Right cardiac atrium (tissue), 5 donors: ENCODE results near the gene CTTNBP2. TPM values are rescaled to one million over a fixed set of nuclear protein-coding genes. Genes with fewer than 3 reads are reported as not detected.

Source experiments
- ATAC-seq, 2 donors: fragments of 200-7000 bp; cut with Tn5 transposase; one replicate each; pipeline versions ENCODE4 v1.8.0 to v1.9.1; 2020; ENCODE audit warnings: moderate library complexity in 2 of 2, mild to moderate bottlenecking in 1 of 2
- DNase-seq, 3 donors: peaks; one replicate each; pipeline ENCODE4 v3.0.0-alpha.2; 2020
- H3K27ac ChIP-seq: one replicate; pipeline ENCODE4 v1.5.1; 2013; ENCODE audit warnings: mild to moderate bottlenecking, low read length, control low read depth, moderate library complexity
- H3K27me3 ChIP-seq: one replicate; pipeline ENCODE4 v1.6.1; 2013; ENCODE audit not compliant: control insufficient read depth, insufficient read depth
- H3K4me1 ChIP-seq: one replicate; pipeline ENCODE4 v1.6.1; 2013; ENCODE audit warnings: low read length; ENCODE audit not compliant: control insufficient read depth, insufficient read depth
- H3K4me3 ChIP-seq: one replicate; pipeline ENCODE4 v1.5.1; 2013; ENCODE audit warnings: low read length, control low read depth
- H3K9me3 ChIP-seq: one replicate; pipeline ENCODE4 v1.6.1; 2013; ENCODE audit warnings: low read length; ENCODE audit not compliant: control insufficient read depth
- WGBS: extraction: QIAGEN DNeasy Blood & Tissue Kit; methylation state at CpG from one replicate; pipeline ENCODE4 v1.1.7; 2013; 5-methylcytosine and 5-hydroxymethylcytosine counted together
- intact Hi-C, 4 donors: fragments of 100-400 bp; cut with DNase I; formaldehyde crosslinking; loops; one replicate each; pipeline versions ENCODE4 v1.11.0 to v1.14.0; 2022 to 2023
- polyA plus RNA-seq: library from polyadenylated mRNA; stranded (reverse); fragments of 200-250 nt; gene quantifications from one replicate; pipeline ENCODE4 v1.2.3, GENCODE V29; 2013
- total RNA-seq, 4 donors: library from RNA; stranded (reverse); fragmentation: NEBNext Ultra II Directional; extraction: Animal tissue kit (Norgen Biotek cat#: 25700); gene quantifications; one replicate each; pipeline ENCODE4 v1.2.1, GENCODE V29; 2021
- donor health status: healthy with polysubstance abuse.
- donor health status: DM: no; HTN: yes; CAD: no.
- donor health status: DM: no; HTN: no; CAD: no.
- donor health status: DM: no; HTN: yes; CAD: no; lungs with severe emphysema.
- donor health status: DM: yes; HTN: yes; CAD: no.

The CTTNBP2 gene
- total and polyA plus RNA-seq, 5 donors = 2.0 to 5.5 (median 4.3) TPM

DNA sequence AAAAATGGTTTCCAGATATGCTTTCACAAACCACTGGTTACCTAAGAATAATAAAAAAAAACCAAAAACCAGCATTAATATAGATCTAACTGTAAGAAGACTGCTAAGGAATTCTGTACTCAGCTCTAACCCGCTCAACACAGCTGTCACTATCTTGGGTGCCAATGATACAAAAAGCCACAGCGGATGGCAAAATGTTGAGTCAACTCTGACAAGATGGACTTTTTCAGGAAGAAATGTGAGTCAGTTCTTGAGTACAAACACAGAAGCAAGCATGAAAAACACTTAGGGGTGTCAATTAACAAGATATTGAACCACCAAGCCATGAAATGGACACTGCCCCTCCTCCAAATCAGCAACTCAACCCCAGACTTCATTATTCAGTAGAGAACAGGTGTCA is 55.0 kb downstream of the CTTNBP2 start:
- no peak overlapping the region for H3K4me3 ChIP-seq
- H3K27me3 ChIP-seq = no peaks in the 10 kb centered on the region
- no peaks in the 10 kb centered on the region for H3K9me3 ChIP-seq
- ATAC-seq (no peak), DNase-seq (no peak)
- intact Hi-C loops = no loop called here
- WGBS = 83% methylated on average over 2 of the region's 2 CpGs
- H3K4me1 ChIP-seq = no peaks in the 10 kb centered on the region
- no peak overlapping the region for H3K27ac ChIP-seq

- intact Hi-C loops = no loop called here
- WGBS = 79% methylated on average over 7 of the region's 7 CpGs
Observed at GRCh38 chr7:117816727-117817126, 56.5 kb downstream of the CTTNBP2 start.

DNA sequence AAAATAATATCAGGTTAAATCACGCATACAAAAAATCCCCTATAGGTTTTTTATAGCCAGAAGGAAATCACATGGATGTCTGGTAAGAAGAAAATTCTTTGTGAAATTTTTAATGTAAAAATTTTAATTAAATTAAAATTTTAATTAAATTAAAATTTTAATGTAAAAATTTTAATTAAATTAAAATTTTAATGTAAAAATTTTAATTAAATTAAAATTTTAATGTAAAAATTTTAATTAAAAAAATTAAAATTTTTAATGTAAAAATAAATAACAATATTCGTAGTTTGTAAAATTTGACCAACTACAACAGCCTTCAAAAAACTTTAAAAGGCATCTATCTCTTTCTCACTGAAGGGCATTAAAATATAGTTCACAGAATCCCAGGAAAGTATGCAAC is 61.5 kb downstream of the CTTNBP2 start:
- Histone ChIP-seq H3K4me3 (no peak overlapping the region), H3K27ac (no peak overlapping the region), H3K27me3 (no peaks in the 10 kb centered on the region), H3K9me3 (no peaks in the 10 kb centered on the region), H3K4me1 (peaks cover 1% of the 10 kb centered on the region)
- no peak for ATAC-seq
- intact Hi-C loops = no loop called here
- DNase-seq = no peak
- WGBS = 96% methylated on average over 2 of the region's 2 CpGs

More at GRCh38 chr7:117816727-117817126, 56.5 kb downstream of the CTTNBP2 start:
- Histone ChIP-seq H3K27ac (no peak overlapping the region), H3K9me3 (no peaks in the 10 kb centered on the region), H3K4me3 (no peak overlapping the region), H3K27me3 (no peaks in the 10 kb centered on the region), H3K4me1 (no peaks in the 10 kb centered on the region)
- no peak for DNase-seq
- ATAC-seq = no peak

- Histone ChIP-seq H3K4me3 (no peak overlapping the region), H3K9me3 (no peaks in the 10 kb centered on the region), H3K27ac (no peak overlapping the region), H3K27me3 (no peaks in the 10 kb centered on the region), H3K4me1 (peaks cover 1% of the 10 kb centered on the region)
- ATAC-seq = no peak
- intact Hi-C loops = no loop called here
- 64% methylated on average over 6 of the region's 6 CpGs for WGBS
- DNase-seq = no peak
Observed at GRCh38 chr7:117810642-117811512, 62.4 kb downstream of the CTTNBP2 start.

DNA sequence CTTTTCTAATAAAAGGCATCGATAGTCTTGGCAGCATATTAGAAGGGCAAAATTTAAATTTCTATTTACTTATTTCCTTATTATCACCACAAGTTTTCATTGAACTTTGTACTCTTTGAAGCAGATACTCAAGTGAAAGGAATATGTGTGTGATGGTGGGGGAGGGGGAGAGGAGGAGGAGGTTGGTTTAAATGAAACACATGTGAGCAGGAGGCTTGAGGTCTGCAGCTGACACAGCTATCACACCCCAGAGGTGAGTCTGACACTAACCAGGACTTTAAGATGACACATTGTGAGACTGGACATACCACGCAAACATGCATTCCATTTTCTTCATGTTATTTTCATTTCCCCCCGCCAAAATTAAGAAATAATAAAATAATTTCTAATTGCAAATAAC is 63.3 kb downstream of the CTTNBP2 start:
- peak in 1 of 3 donors; percentile 42 for DNase-seq
- Histone ChIP-seq H3K27ac (no peak overlapping the region), H3K9me3 (no peaks in the 10 kb centered on the region), H3K4me3 (no peak overlapping the region), H3K27me3 (no peaks in the 10 kb centered on the region), H3K4me1 (peaks cover 1% of the 10 kb centered on the region)
- ATAC-seq = peak; percentile 70
- intact Hi-C loops = no loop called here
- WGBS = 47% methylated on average over 3 of the region's 3 CpGs

DNA sequence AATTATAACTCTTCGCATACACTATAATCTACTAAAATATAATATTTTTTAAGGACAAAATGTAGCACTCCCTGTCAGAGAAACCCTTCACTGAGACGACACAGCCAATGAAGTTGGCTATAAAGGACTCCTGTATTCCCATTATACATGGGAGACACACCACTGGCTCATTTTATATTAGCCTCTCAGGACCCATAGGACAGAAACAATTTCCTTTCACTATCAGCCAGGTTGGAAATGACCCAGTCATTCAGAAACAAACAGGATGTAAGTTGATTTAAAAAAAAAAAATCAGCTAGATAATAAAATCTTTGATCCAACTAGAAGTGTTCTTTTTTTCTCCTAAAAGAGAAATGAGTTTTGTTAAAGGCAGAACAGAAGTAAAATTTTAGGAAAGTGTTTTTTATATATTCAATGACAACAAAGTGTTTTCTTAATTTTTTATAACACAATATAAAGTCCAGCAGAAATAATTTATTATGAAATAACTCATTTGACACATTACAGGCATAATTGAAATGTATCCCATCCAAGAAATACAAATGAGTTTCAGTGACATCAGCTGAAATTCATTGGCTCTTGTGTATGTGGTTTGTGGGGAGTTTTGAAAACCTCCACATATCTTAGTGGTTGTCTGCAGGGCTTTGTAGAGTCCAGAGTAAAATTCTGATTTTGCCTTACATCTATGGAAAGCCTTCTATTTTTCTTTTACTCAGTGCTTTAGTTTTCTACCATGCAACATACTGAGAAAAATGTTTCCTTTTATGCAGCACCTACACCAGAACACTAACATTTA is 64.1 kb downstream of the CTTNBP2 start:
- Histone ChIP-seq H3K4me1 (peaks cover 1% of the 10 kb centered on the region), H3K4me3 (no peak overlapping the region), H3K27me3 (no peaks in the 10 kb centered on the region), H3K9me3 (no peaks in the 10 kb centered on the region), H3K27ac (no peak overlapping the region)
- DNase-seq (no peak), ATAC-seq (peak; percentile 14 to 50)
- intact Hi-C loops = no loop called here
- 47% methylated on average over 2 of the region's 2 CpGs for WGBS

DNA sequence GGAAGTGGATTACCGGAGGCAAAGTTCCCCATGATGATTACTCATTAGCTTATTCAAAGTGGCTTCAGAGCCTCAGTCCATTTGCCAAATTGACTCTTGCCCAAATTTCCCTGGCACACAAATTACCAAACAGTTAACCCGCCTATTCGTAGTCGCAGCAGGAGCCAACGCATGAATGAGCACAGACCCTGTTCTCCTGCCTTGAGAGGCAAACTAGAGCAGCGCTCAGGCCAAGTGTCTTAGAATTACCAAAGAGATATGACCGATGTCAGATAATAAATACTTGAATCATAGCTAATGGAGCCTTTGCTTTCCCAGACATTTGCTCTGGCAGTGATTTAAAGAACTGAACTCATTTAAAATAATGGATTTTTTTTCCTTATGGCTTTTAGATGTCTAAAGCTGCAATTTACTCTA is 64.9 kb downstream of the CTTNBP2 start:
- Histone ChIP-seq H3K4me3 (no peak overlapping the region), H3K27me3 (no peaks in the 10 kb centered on the region), H3K27ac (no peak overlapping the region), H3K9me3 (no peaks in the 10 kb centered on the region), H3K4me1 (peaks cover 1% of the 10 kb centered on the region)
- intact Hi-C loops = no loop called here
- WGBS = 25% methylated on average over 7 of the region's 7 CpGs
- ATAC-seq (peak; percentile 93), DNase-seq (peak; percentile 77 to 86 (median 77))

DNA sequence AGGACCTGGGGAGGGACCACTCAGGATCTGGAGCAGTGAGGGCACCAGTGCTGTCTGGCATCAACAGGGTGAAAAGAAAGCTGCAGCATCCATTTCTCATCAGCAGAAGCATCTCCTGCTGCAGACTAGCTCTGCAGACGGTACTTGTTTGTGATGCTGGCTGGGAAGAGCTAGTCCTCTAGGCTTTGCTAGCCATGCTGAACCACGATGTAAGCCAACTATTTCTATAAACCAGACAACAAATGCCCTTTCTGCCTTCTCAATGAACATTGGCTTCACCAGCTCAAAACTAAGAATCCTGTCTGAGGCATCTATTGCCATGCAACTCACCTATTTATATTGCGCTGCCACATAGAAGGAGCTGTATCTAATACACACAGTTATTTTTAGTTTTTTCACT is 65.6 kb downstream of the CTTNBP2 start:
- ATAC-seq = no peak
- H3K9me3 ChIP-seq = no peaks in the 10 kb centered on the region
- no peak overlapping the region for H3K27ac ChIP-seq
- WGBS = 54% methylated on average over 3 of the region's 3 CpGs
- H3K4me3 ChIP-seq = no peak overlapping the region
- DNase-seq = no peak
- intact Hi-C loops = no loop called here
- H3K27me3 ChIP-seq = no peaks in the 10 kb centered on the region
- peaks cover 1% of the 10 kb centered on the region for H3K4me1 ChIP-seq

DNA sequence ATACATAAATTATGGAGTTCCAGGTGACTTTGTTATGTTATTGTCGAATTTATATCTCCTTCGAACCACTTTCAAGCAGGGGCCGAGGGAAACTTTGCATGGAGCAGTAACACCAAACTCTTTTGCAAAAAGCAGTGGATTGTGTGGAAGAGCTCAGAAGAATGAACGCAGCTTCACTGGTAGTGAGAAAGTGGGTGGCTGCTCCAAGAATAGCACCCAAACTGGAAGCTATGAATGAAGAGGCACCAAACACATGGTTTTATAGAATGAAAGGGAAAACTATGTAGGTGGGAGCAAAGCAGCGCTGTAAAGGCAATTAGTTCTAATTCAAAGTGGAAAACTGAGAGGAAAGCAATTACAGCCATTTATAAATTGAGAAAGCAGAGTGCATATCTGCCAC is 67.2 kb downstream of the CTTNBP2 start:
- Histone ChIP-seq H3K4me3 (no peak overlapping the region), H3K4me1 (peaks cover 1% of the 10 kb centered on the region), H3K27ac (no peak overlapping the region), H3K9me3 (no peaks in the 10 kb centered on the region), H3K27me3 (no peaks in the 10 kb centered on the region)
- intact Hi-C loops = no loop called here
- no peak for DNase-seq
- WGBS = 77% methylated on average over 5 of the region's 5 CpGs
- no peak for ATAC-seq

DNA sequence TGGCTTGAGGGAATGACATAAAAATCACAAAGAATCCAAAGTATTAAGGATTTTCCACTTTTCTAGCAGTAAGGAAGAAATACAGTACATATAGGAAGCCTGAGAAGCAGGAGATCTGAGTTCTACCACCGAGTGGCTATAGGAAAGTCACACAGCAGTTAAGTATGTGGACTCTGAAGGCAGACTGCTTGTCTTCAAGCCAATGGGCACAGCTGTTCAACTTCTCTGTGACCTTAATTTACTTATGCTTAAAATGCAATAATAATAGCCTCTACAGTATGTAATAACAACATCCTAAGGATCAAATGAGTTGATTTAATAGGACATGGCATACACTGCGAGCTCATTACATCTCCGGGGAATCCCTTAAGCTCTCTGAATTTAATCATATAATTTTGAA is 68.0 kb downstream of the CTTNBP2 start:
- intact Hi-C loops = no loop called here
- WGBS = 76% methylated on average over 3 of the region's 3 CpGs
- no peaks in the 10 kb centered on the region for H3K27me3 ChIP-seq

GRCh38 chr7:117803476-117803875 is 69.8 kb downstream of the CTTNBP2 start:
- Histone ChIP-seq H3K4me3 (no peak overlapping the region), H3K27me3 (no peaks in the 10 kb centered on the region), H3K27ac (no peak overlapping the region), H3K4me1 (no peaks in the 10 kb centered on the region), H3K9me3 (no peaks in the 10 kb centered on the region)
- 88% methylated on average over 2 of the region's 2 CpGs for WGBS
- no peak for ATAC-seq
- DNase-seq = no peak
- intact Hi-C loops = no loop called here

More for the DNA sequence above, 68.0 kb downstream of the CTTNBP2 start:
- no peak overlapping the region for H3K27ac ChIP-seq
- DNase-seq (no peak), ATAC-seq (no peak)
- no peaks in the 10 kb centered on the region for H3K9me3 ChIP-seq
- H3K4me1 ChIP-seq = peaks cover 1% of the 10 kb centered on the region
- H3K4me3 ChIP-seq = no peak overlapping the region
